ENCODE results near the gene CREB3L2. TPM values are rescaled to one million over a fixed set of nuclear protein-coding genes. Genes with fewer than 3 reads are reported as not detected.

CREB3L2 gene
- total RNA-seq, 4 donors from 2014 or later: 16.4 to 37.0 (median 19.9) TPM

DNA sequence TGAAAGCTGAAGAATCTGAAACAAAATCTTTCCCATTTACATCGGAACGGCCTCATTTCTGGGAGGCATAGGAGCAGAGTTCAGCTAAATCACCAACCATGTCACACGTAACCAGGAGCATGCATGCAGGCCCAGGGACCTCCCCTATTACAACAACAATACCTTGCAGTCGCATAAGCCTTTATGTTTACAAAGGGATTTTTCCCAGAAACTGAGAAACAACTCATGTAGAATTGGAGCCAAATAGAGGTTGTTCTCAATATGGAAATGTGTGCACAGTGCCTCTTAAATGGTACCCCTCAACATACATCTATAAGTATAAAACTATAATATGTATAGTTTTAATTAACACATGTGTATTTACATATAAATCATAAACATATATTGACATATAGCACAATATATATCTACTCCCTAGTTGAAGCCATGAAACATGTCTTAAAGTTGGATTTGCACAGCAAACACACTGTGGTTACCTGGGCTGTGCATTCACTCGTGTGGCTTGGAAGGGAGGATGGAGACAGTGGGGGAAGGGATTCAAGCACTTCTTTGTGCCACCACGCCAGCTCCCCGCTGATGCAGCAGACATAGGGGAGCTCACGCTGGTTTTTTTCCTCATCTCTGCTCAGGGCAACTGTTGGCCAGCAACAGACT lies 120.2 kb downstream of the CREB3L2 start:
- TF ChIP-seq POLR2AphosphoS5 (IDR thresholded peaks at IDR 0.05): no peak
- no peak for TF ChIP-seq POLR2A (IDR thresholded peaks at IDR 0.05)
- TF ChIP-seq, protein P1, sequence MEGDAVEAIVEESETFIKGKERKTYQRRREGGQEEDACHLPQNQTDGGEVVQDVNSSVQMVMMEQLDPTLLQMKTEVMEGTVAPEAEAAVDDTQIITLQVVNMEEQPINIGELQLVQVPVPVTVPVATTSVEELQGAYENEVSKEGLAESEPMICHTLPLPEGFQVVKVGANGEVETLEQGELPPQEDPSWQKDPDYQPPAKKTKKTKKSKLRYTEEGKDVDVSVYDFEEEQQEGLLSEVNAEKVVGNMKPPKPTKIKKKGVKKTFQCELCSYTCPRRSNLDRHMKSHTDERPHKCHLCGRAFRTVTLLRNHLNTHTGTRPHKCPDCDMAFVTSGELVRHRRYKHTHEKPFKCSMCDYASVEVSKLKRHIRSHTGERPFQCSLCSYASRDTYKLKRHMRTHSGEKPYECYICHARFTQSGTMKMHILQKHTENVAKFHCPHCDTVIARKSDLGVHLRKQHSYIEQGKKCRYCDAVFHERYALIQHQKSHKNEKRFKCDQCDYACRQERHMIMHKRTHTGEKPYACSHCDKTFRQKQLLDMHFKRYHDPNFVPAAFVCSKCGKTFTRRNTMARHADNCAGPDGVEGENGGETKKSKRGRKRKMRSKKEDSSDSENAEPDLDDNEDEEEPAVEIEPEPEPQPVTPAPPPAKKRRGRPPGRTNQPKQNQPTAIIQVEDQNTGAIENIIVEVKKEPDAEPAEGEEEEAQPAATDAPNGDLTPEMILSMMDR (IDR thresholded peaks at IDR 0.05): no peak
- no peak for TF ChIP-seq EP300 (IDR thresholded peaks at IDR 0.05; ENCODE audit: low read depth)
- H3K27ac ChIP-seq: peak overlapping the region in 1 of 4 donors; percentile 32
- H3K36me3 ChIP-seq: peaks cover 0 to 45% (median 21%) of the 10 kb centered on the region in 4 donors
- no peak overlapping the region for H3K4me3 ChIP-seq
- intact Hi-C loops (cut with DNase I; ENCODE audit: low total_unique reads) (no loop called here), in situ Hi-C loops (cut with MboI; ENCODE audit: low pct_ligation_motif_present in 1 of 4, low pct_unique_long_range_greater_than_20kb in 1 of 4, low sequenced_read_pairs in 3 of 4) (no loop called here)
- no peaks in the 10 kb centered on the region for H3K9me3 ChIP-seq
- peaks cover 0 to 10% (median 6%) of the 10 kb centered on the region in 4 donors for H3K4me1 ChIP-seq
- 97 to 98% methylated on average over 4 to 8 of the region's 8 CpGs for WGBS, 2 donors (ENCODE audit: low coverage in 1 of 2)
- DNase-seq: no peak
- H3K27me3 ChIP-seq: no peaks in the 10 kb centered on the region

DNA sequence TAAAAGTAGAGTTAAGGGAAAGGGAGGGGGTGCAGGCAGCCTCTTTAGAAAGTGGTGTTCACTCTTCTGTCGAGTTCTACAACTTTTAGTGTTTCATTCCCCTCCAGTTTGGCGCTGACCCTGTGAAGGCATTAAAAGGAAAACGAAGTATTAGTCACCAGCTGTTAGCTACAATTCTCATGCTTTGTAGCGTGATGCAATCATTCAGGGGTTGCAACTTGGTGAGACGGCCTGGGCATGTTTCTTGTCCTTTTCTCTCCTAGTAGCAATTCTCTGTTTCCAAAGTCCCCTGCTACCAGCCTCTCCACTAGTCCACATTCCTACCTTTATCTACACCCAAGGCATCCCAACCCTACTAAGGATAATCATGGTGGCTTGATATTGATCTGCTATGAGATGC lies 121.5 kb downstream of the CREB3L2 start:
- no peaks in the 10 kb centered on the region for H3K9me3 ChIP-seq
- intact Hi-C loops (cut with DNase I; ENCODE audit: low total_unique reads) (no loop called here), in situ Hi-C loops (cut with MboI; ENCODE audit: low pct_ligation_motif_present in 1 of 4, low pct_unique_long_range_greater_than_20kb in 1 of 4, low sequenced_read_pairs in 3 of 4) (no loop called here)
- no peaks in the 10 kb centered on the region for H3K27me3 ChIP-seq
- no peak for DNase-seq
- H3K4me3 ChIP-seq: no peak overlapping the region
- H3K27ac ChIP-seq: peak overlapping the region in 2 of 4 donors; percentile 59 to 65
- WGBS, 2 donors (ENCODE audit: low coverage in 1 of 2): 80 to 84% methylated on average over 5 of the region's 5 CpGs
- H3K36me3 ChIP-seq: peaks cover 0 to 45% (median 21%) of the 10 kb centered on the region in 4 donors
- TF ChIP-seq POLR2A (IDR thresholded peaks at IDR 0.05) (no peak), POLR2AphosphoS5 (IDR thresholded peaks at IDR 0.05) (no peak), EP300 (IDR thresholded peaks at IDR 0.05; ENCODE audit: low read depth) (no peak)
- TF ChIP-seq, protein P1 (IDR thresholded peaks at IDR 0.05): no peak
- H3K4me1 ChIP-seq: peaks cover 0 to 10% (median 6%) of the 10 kb centered on the region in 4 donors

DNA sequence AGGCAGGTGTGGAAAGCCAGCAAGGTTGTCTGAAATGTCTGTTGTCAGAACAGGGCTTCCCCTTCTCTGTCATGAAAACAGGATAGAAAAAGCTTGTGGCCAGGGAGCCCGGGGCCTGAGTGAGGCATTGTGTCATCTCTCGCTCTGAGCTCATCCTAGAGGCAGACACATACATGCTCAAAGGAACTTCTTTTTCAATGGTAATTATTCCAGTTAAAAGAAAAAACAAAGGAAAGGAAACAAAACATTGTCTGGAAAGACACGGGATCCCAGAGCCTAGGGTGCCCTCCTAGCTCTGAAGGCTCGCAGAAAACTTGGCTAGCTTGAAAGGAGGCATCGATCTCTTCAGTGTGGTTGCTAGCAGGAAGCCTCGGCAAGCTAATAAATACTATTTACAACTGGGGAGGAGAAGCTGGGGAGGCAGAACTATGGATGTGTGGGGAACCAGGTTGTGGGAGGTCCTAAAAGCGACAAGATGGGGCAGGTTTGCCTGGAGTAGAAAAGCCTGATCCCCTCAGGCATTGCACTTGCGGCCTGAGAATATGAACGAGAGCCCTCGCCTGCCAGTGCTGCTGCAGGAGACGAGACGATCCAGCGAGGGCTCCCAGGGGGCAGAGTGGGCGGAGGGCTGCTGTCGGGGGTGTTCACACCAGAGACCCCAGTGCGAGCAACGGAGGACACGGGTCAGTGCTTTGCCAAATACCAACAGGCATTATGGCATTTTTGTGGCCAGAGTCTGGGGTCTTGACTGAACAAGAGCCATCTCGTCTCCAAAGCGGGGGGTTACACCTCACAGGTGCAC lies 122.3 kb downstream of the CREB3L2 start:
- 80 to 81% methylated on average over 2 to 20 of the region's 20 CpGs for WGBS, 2 donors (ENCODE audit: low coverage in 1 of 2)
- no peaks in the 10 kb centered on the region for H3K9me3 ChIP-seq
- intact Hi-C loops (cut with DNase I; ENCODE audit: low total_unique reads): no loop called here
- peaks cover 0 to 10% (median 6%) of the 10 kb centered on the region in 4 donors for H3K4me1 ChIP-seq
- no peak overlapping the region for H3K4me3 ChIP-seq
- H3K27ac ChIP-seq: peak overlapping the region; percentile 13 to 78 (median 62)
- no peak for DNase-seq
- no peak for TF ChIP-seq POLR2A (IDR thresholded peaks at IDR 0.05)
- TF ChIP-seq, protein P1 (IDR thresholded peaks at IDR 0.05): no peak
- TF ChIP-seq POLR2AphosphoS5 (IDR thresholded peaks at IDR 0.05): no peak
- peaks cover 0 to 37% (median 18%) of the 10 kb centered on the region in 4 donors for H3K36me3 ChIP-seq
- in situ Hi-C loops (cut with MboI; ENCODE audit: low pct_ligation_motif_present in 1 of 4, low pct_unique_long_range_greater_than_20kb in 1 of 4, low sequenced_read_pairs in 3 of 4): no loop called here
- H3K27me3 ChIP-seq: no peaks in the 10 kb centered on the region

DNA sequence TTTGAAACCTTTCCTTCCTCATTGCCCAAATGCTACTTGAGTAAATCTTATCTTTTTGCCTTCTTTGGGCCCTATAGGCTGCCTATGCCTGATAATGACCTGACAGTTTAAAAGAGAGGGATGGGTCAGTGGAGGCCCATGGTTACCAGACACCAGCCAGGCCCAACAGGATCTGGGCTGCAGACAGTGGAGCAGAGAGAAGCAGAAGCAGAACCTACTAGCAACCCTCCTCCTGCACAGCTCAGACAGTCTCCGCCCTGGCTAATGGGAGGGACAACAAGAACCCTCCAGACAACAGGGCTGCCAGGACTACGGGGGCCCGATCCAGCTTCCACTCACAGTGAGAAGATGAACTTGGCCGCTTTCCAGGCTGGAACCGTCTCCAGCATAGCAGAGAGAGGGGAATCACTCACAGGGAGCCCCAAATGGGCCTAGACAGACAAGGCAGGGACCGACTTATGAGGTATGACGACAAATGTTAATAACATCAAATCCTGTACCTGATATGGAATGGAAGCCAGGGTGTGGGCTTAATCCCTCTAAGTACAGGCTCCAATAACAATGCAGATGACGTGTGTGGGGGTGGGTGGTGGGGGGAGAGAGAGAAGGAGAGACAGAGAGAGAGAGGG lies 123.4 kb downstream of the CREB3L2 start:
- Histone ChIP-seq H3K27me3 (no peaks in the 10 kb centered on the region), H3K27ac (peak overlapping the region; percentile 13 to 78 (median 62)), H3K36me3 (peaks cover 0 to 38% (median 15%) of the 10 kb centered on the region in 4 donors), H3K9me3 (no peaks in the 10 kb centered on the region), H3K4me3 (no peak overlapping the region), H3K4me1 (peaks cover 0 to 10% (median 6%) of the 10 kb centered on the region in 4 donors)
- in situ Hi-C loops (cut with MboI; ENCODE audit: low pct_ligation_motif_present in 1 of 4, low pct_unique_long_range_greater_than_20kb in 1 of 4, low sequenced_read_pairs in 3 of 4) (no loop called here), intact Hi-C loops (cut with DNase I; ENCODE audit: low total_unique reads) (no loop called here)
- DNase-seq: peak; percentile 55
- TF ChIP-seq, protein P1 (IDR thresholded peaks at IDR 0.05): no peak
- no peak for TF ChIP-seq POLR2AphosphoS5 (IDR thresholded peaks at IDR 0.05)
- 67% methylated on average over 8 of the region's 8 CpGs; no CpG with 5 or more reads in 1 of the 2 donors for WGBS, 2 donors (ENCODE audit: low coverage in 1 of 2)
